ENCODE measurements around the gene FARS2. TPM values are rescaled to one million over a fixed set of nuclear protein-coding genes. Genes with fewer than 3 reads are reported as not detected.
A peak's percentile ranks its signal among the peaks of the same experiment; 100 is the strongest.

Gene FARS2
- polyA plus RNA-seq, 1 donor from 2014 or later: 11.9 TPM

DNA sequence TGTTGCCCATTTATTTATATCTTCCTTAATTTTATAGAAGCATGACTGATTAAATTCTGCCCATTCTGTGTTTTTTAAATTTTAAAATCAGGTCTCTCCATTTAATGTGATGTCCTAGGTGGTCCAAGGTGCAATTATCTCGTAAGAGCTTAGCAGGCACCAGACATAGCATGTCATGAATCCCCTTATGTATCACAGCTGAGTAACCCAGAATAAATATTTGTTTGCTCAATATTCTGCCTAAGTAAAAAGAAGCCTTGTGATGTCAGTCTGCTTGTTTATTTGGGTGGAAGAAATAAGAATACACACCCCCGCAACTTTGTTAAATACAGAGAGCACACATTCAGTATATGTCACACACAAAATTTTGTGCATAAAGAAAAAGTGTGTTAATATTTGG is 211.3 kb downstream of the FARS2 start:
- peak overlapping the region; percentile 58 for H3K4me3 ChIP-seq (ENCODE audit: low read length)
- H4K20me1 ChIP-seq (ENCODE audit: insufficient read depth): no peaks in the 10 kb centered on the region
- peak overlapping the region; percentile 41 for H2AFZ ChIP-seq (ENCODE audit: low read depth, low read length)
- no peaks in the 10 kb centered on the region for H3K79me2 ChIP-seq (replicated peaks; ENCODE audit: insufficient read depth, low read length)
- H3K9me2 ChIP-seq (ENCODE audit: insufficient read depth, low read length): no peaks in the 10 kb centered on the region
- peaks cover 9% of the 10 kb centered on the region for H3F3A ChIP-seq (ENCODE audit: insufficient read depth, low read length, poor library complexity, severe bottlenecking)
- no peak for TF ChIP-seq POLR2AphosphoS5 (IDR thresholded peaks at IDR 0.05)
- no peak for TF ChIP-seq RAD21 (conservative IDR thresholded peaks at IDR 0.05)
- no peak for TF ChIP-seq EP300 (conservative IDR thresholded peaks at IDR 0.05; ENCODE audit: poor library complexity, severe bottlenecking)
- no peak for TF ChIP-seq MXI1 (conservative IDR thresholded peaks at IDR 0.05; ENCODE audit: poor library complexity, severe bottlenecking)
- no peak for TF ChIP-seq REST (IDR thresholded peaks at IDR 0.05; ENCODE audit: borderline replicate concordance)
- H3K36me3 ChIP-seq (ENCODE audit: insufficient read depth, low read length): no peaks in the 10 kb centered on the region
- H3K27me3 ChIP-seq (ENCODE audit: insufficient read depth, low read depth, low read length): no peaks in the 10 kb centered on the region
- peak overlapping the region; percentile 96 for H3K27ac ChIP-seq (ENCODE audit: low read length)
- no peaks in the 10 kb centered on the region for H3K9me3 ChIP-seq (ENCODE audit: low read length)
- peak overlapping the region; percentile 71 for H3K9ac ChIP-seq (ENCODE audit: low read length)
- peak overlapping the region; percentile 78 for H3K4me2 ChIP-seq (ENCODE audit: low read length)

DNA sequence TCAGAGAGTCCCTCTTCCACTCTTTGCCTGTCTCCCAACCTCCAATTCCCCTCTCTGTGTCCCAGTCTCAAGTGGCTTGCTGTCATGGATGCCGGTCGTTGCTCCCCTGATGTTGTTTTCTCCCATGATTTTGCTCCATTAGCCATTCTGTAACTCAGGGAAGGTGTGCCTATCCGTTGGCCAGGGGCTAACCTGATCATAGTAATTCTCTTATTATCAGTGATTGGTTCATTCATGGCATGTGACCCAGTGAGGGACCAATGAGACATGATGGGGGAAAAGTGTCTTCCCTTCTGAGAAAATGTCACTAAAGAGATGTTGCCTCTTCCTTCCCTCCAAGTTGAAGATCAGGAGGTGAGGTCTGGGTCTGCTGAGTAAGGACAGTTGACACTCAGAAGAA is 214.5 kb downstream of the FARS2 start:
- Histone ChIP-seq H3K4me3 (ENCODE audit: low read length) (no peak overlapping the region), H3F3A (ENCODE audit: insufficient read depth, low read length, poor library complexity, severe bottlenecking) (peaks cover 9% of the 10 kb centered on the region), H3K9ac (ENCODE audit: low read length) (no peak overlapping the region), H3K27ac (ENCODE audit: low read length) (no peak overlapping the region), H3K9me2 (ENCODE audit: insufficient read depth, low read length) (no peaks in the 10 kb centered on the region), H3K36me3 (ENCODE audit: insufficient read depth, low read length) (no peaks in the 10 kb centered on the region), H3K79me2 (replicated peaks; ENCODE audit: insufficient read depth, low read length) (no peaks in the 10 kb centered on the region), H3K27me3 (ENCODE audit: insufficient read depth, low read depth, low read length) (no peaks in the 10 kb centered on the region), H4K20me1 (ENCODE audit: insufficient read depth) (no peaks in the 10 kb centered on the region), H2AFZ (ENCODE audit: low read depth, low read length) (no peak overlapping the region), H3K4me2 (ENCODE audit: low read length) (no peak overlapping the region), H3K9me3 (ENCODE audit: low read length) (no peaks in the 10 kb centered on the region)
- TF ChIP-seq EZH2 (IDR thresholded peaks at IDR 0.05; ENCODE audit: borderline replicate concordance, insufficient read depth, low read length, poor library complexity, severe bottlenecking): no peak
- TF ChIP-seq REST (IDR thresholded peaks at IDR 0.05; ENCODE audit: borderline replicate concordance): no peak
- TF ChIP-seq SMC3 (conservative IDR thresholded peaks at IDR 0.05; ENCODE audit: poor library complexity): no peak
- no peak for TF ChIP-seq CTCF (IDR thresholded peaks at IDR 0.05; ENCODE audit: poor library complexity, severe bottlenecking)
- TF ChIP-seq EP300 (conservative IDR thresholded peaks at IDR 0.05; ENCODE audit: poor library complexity, severe bottlenecking): no peak
- no peak for TF ChIP-seq RAD21 (conservative IDR thresholded peaks at IDR 0.05)
- TF ChIP-seq POLR2AphosphoS5 (IDR thresholded peaks at IDR 0.05): no peak
- TF ChIP-seq TAF1 (IDR thresholded peaks at IDR 0.05; ENCODE audit: low read depth): no peak
- TF ChIP-seq MXI1 (conservative IDR thresholded peaks at IDR 0.05; ENCODE audit: poor library complexity, severe bottlenecking): no peak
